IgD-negative memory B cell (primary cell): ENCODE data around the gene PADI6. TPM values are rescaled to one million over a fixed set of nuclear protein-coding genes. Genes with fewer than 3 reads are reported as not detected.
"Not testable (repeated sequence)": the region's sequence is repeated elsewhere in the genome, so short reads cannot be mapped to it uniquely, and the experiment has no call there.

Source experiments
- H3K27ac Mint-ChIP-seq, 3 donors: one replicate each; pipeline ENCODE4 v1.8.0; 2020 to 2022; ENCODE audit warnings: mild to moderate bottlenecking in 3 of 3, mixed read lengths in 3 of 3, moderate library complexity in 1 of 3
- H3K27me3 Mint-ChIP-seq: one replicate; pipeline ENCODE4 v1.8.0; 2021; ENCODE audit warnings: mixed read lengths
- H3K36me3 Mint-ChIP-seq: one replicate; pipeline ENCODE4 v1.8.0; 2020; ENCODE audit warnings: mild to moderate bottlenecking, mixed read lengths
- H3K4me1 Mint-ChIP-seq, 3 donors: one replicate each; pipeline ENCODE4 v1.8.0; 2020 to 2022; ENCODE audit warnings: mixed read lengths in 3 of 3, mild to moderate bottlenecking in 1 of 3
- H3K4me3 Mint-ChIP-seq, 4 donors: one replicate each; pipeline ENCODE4 v1.8.0; 2020 to 2022; ENCODE audit warnings: mild to moderate bottlenecking in 4 of 4, mixed read lengths in 4 of 4, moderate library complexity in 3 of 4
- H3K9me3 Mint-ChIP-seq, 3 donors: one replicate each; pipeline ENCODE4 v1.8.0; 2020 to 2021; ENCODE audit warnings: mixed read lengths in 3 of 3, mild to moderate bottlenecking in 1 of 3
- polyA plus RNA-seq: library from polyadenylated mRNA; unstranded; fragments of 300-500 nt; fragmentation: Illumina TruSeq; gene quantifications from one replicate; pipeline ENCODE4 v1.2.3, GENCODE V29; 2021

PADI6 gene
- polyA plus RNA-seq, 1 donor from 2014 or later: not detected

DNA sequence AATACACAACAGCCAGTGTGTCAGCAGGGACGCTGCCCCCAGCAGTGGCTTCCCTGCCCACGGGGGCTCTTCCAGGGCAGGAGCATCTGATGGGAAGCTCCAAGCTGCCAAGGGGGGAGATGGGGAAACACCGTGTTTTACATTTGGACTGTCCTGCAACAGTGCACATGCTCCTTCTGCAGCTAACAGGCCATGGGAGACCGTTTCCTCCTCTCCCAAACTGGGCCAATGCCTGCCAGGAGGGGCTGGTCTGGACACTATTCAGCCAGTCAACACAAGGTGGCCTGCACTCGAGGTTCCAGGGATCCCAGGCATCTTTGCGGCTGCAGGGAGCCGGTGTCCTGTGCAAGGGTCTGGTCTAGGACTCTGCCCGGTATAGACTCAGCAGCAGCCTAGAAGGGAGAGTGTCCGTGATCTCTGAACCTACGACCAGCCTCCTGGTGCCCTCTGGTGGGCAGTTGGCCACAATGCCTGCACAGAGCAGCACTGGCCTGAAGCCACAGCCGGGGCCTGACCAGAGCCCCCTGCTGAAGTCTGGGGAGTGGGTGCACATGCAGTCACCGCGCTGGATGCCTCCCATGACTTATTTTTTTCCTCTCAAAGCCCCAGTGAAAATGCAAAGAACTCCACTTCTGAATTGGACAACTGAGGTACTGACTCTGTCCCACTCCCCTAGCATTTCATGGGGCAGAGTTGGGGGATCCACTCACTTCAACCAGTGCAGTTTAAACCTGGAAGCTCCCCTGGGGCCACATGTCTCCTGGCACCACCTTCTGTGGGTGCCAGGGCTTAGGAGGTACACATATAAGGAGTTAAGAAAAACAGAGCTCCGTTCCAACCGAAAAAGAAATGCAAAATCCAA is 34.1 kb downstream of the PADI6 start:
- Mint-ChIP-seq H3K9me3 (no peaks in the 10 kb centered on the region), H3K4me3 (no peak overlapping the region), H3K36me3 (peaks cover 1% of the 10 kb centered on the region), H3K4me1 (peaks cover 0 to 2% (median 0%) of the 10 kb centered on the region in 3 donors), H3K27me3 (no peaks in the 10 kb centered on the region), H3K27ac (no peak overlapping the region)

- H3K36me3 Mint-ChIP-seq, H3K9me3 Mint-ChIP-seq, H3K4me1 Mint-ChIP-seq, H3K27me3 Mint-ChIP-seq: not testable (repeated sequence)
- H3K27ac Mint-ChIP-seq: peak overlapping the region in 1 of 3 donors; percentile 73
- H3K4me3 Mint-ChIP-seq: peak overlapping the region in 1 of 4 donors; percentile 68
These were observed 34.9 kb downstream of the PADI6 start for GRCh38 chr1:17406760-17407475.

GRCh38 chr1:17407786-17408514 is 36.0 kb downstream of the PADI6 start:
- H3K4me1 Mint-ChIP-seq, H3K9me3 Mint-ChIP-seq, H3K27ac Mint-ChIP-seq, H3K36me3 Mint-ChIP-seq, H3K27me3 Mint-ChIP-seq: not testable (repeated sequence)
- H3K4me3 Mint-ChIP-seq: peak overlapping the region in 1 of 4 donors; percentile 65

DNA sequence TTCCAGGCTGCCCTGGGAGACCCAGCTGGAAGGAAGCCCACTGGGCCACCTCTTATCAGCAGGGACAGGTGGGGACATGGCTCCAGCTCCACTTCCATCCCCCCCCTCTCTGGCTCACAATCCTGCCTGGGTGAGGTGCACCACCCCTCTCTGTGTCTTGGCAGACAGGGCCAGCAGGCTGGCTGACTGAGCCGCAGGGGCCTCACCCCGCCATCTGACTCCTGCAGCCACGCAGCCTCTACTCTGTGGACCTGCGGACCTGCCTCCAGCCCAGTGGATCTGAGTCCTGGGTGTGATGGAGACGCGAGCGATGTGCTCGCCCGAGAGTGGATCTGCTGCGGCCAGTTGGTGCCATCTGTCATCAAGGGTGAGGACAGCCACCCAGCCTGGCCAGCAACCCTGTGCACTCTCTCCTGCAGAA is 37.4 kb downstream of the PADI6 start:
- H3K36me3 Mint-ChIP-seq: peaks cover 1% of the 10 kb centered on the region
- H3K4me3 Mint-ChIP-seq: no peak overlapping the region
- H3K27ac Mint-ChIP-seq: peak overlapping the region in 1 of 3 donors; percentile 35
- no peaks in the 10 kb centered on the region for H3K27me3 Mint-ChIP-seq
- H3K9me3 Mint-ChIP-seq: no peaks in the 10 kb centered on the region
- H3K4me1 Mint-ChIP-seq: peaks cover 0 to 2% (median 0%) of the 10 kb centered on the region in 3 donors

DNA sequence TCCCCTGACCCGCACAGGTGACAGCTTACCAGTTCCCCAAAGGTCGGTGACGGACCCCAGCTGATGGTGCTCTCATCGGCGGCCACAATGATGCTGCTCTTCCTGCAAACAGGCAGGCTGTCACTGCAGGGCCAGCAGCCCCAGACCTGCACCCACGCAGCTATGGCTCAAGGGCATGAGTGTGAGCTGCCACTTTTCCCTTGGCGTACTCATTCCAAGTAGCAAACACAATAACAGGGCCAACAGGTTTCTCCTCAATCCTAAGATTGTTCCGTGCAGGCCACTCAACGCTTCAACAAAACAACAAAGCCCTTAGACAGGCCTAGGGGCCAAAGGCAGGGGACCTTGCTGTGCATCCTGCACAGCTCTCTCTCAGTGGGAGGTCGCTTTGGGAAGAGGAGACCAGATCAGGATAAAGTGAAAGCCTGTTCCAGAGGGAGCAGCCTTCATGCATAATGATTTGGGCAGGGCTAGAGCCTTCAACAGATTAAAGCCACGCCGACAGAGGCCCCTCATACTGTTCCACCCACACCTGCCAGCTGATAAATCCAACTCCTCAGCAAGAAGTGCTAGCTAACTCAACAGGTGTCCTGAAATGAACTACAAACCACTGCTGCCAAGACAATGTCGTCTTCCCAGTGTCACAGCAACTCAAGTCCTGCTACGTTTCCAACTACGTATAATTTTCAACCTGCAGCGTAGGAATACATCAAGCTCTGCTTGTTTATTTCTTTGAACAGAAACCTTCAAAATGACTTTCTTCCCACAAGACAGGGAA is 40.3 kb downstream of the PADI6 start:
- H3K27me3 Mint-ChIP-seq: no peaks in the 10 kb centered on the region
- no peak overlapping the region for H3K27ac Mint-ChIP-seq
- no peak overlapping the region for H3K4me3 Mint-ChIP-seq
- peaks cover 5% of the 10 kb centered on the region for H3K36me3 Mint-ChIP-seq
- H3K9me3 Mint-ChIP-seq: no peaks in the 10 kb centered on the region
- H3K4me1 Mint-ChIP-seq: no peaks in the 10 kb centered on the region

- Mint-ChIP-seq H3K4me1 (no peaks in the 10 kb centered on the region), H3K27ac (no peak overlapping the region), H3K36me3 (peaks cover 7% of the 10 kb centered on the region), H3K4me3 (no peak overlapping the region), H3K27me3 (no peaks in the 10 kb centered on the region), H3K9me3 (no peaks in the 10 kb centered on the region)
These were observed 42.0 kb downstream of the PADI6 start for GRCh38 chr1:17414022-17414421.

- peak overlapping the region in 1 of 3 donors; percentile 14 for H3K27ac Mint-ChIP-seq
- peaks cover 6% of the 10 kb centered on the region for H3K36me3 Mint-ChIP-seq
- H3K4me1 Mint-ChIP-seq: peaks cover 0 to 4% (median 4%) of the 10 kb centered on the region in 3 donors
These were observed 44.4 kb downstream of the PADI6 start for GRCh38 chr1:17416389-17416788.

GRCh38 chr1:17419626-17420328 is 47.8 kb downstream of the PADI6 start:
- H3K9me3 Mint-ChIP-seq: no peaks in the 10 kb centered on the region
- peak overlapping the region in 2 of 3 donors; percentile 43 to 83 for H3K27ac Mint-ChIP-seq
- no peak overlapping the region for H3K4me3 Mint-ChIP-seq
- H3K27me3 Mint-ChIP-seq: no peaks in the 10 kb centered on the region
- H3K36me3 Mint-ChIP-seq: peaks cover 6% of the 10 kb centered on the region
- peaks cover 0 to 5% (median 4%) of the 10 kb centered on the region in 3 donors for H3K4me1 Mint-ChIP-seq

More at GRCh38 chr1:17416389-17416788, 44.4 kb downstream of the PADI6 start:
- no peaks in the 10 kb centered on the region for H3K27me3 Mint-ChIP-seq
- H3K9me3 Mint-ChIP-seq: no peaks in the 10 kb centered on the region
- H3K4me3 Mint-ChIP-seq: no peak overlapping the region

DNA sequence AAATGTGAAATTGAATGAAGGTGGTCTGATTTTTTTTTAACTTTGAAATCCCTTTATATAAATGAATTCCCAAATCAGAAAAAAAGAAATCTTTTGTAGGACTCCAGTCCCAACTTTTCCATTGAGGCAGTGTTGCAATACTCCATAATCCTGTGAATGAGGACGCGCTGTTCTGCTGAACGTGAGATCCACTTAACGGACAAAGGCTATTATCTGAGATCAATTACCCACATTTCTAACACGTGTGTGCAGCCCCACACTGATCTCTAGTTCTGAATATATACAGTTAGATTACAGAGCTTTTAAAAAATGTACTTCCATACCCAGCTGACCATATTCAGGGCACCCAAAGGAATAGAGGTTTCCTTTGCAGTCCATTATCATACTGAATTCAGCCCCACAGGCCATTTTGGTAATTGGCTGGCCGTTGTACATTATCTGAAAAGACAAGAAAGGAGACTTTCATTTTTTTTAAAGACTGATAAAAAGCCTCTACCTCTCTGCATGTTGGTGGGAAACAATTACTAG is 48.5 kb downstream of the PADI6 start:
- H3K27ac Mint-ChIP-seq: peak overlapping the region in 2 of 3 donors; percentile 43 to 83
- no peaks in the 10 kb centered on the region for H3K9me3 Mint-ChIP-seq
- H3K27me3 Mint-ChIP-seq: no peaks in the 10 kb centered on the region
- H3K36me3 Mint-ChIP-seq: peaks cover 6% of the 10 kb centered on the region
- no peak overlapping the region for H3K4me3 Mint-ChIP-seq
- peaks cover 4 to 5% (median 4%) of the 10 kb centered on the region in 3 donors for H3K4me1 Mint-ChIP-seq

GRCh38 chr1:17422461-17422860 is 50.5 kb downstream of the PADI6 start:
- Mint-ChIP-seq H3K27ac (no peak overlapping the region), H3K36me3 (peaks cover 5% of the 10 kb centered on the region), H3K4me1 (peaks cover 4 to 10% (median 6%) of the 10 kb centered on the region in 3 donors), H3K9me3 (no peaks in the 10 kb centered on the region), H3K27me3 (no peaks in the 10 kb centered on the region), H3K4me3 (no peak overlapping the region)

DNA sequence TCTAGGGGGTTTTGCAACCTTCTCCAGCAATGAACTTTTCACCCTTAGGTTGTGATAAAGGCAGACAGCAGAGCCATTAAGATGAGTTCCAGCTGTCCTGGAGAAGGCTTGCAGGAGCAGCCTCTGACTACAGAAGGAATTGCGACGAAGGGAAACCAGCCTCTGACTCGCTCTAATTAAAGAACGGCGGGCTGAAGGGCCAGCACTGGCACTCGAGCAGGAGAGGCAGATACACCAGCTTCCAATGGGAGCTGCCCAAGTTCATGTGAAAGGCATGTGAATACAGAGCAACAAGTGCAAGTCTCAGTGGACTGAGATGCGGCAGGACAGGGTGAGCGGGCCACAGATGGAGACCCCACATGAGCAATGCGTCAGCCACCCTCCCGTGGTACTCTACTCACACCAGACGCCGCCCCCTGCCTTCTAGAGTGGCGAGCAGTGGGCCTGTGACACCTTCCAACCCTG is 51.8 kb downstream of the PADI6 start:
- peaks cover 6 to 13% (median 8%) of the 10 kb centered on the region in 3 donors for H3K4me1 Mint-ChIP-seq
- peaks cover 2% of the 10 kb centered on the region for H3K36me3 Mint-ChIP-seq
- no peaks in the 10 kb centered on the region for H3K27me3 Mint-ChIP-seq
- H3K27ac Mint-ChIP-seq: no peak overlapping the region
- H3K9me3 Mint-ChIP-seq: no peaks in the 10 kb centered on the region
- no peak overlapping the region for H3K4me3 Mint-ChIP-seq

DNA sequence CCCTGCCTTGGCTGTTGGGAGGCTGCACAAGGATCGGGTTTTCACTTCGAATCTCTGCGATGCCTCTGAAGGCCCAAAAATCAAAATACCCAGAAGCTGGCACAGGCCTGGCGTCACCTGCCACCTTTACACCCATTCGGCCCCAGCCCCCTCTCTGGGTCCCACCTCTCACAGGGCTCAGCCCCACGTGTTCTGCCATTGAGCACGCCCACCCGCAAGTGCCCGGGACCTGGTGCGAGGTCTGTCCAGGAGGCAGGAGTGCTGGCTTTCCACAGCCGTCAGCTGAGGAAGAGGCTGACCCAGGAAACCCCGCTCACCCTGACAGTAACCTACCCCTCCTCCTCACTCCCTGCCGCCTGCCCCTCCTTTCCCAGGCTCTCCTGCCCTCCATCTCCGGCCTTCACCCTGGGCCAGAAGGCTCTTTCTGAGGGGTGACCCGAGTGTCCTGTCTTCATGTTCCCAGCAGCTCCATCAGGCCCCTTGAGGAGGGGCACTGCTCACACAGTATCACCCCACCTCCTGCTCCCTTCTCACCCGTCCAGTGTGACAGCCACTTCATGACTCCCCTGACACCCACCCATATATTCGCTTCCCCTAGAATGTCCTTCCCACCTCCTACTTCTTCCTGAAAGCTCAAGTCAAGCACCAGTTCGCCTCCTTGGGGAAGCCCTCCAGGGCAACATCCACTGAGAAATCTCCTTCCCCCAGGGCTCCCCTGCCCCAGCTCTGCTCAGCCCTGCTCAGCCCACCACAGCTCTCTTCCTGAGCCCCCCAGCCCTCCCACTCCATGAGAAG is 54.0 kb downstream of the PADI6 start:
- Mint-ChIP-seq H3K9me3 (no peaks in the 10 kb centered on the region), H3K4me1 (peaks cover 3 to 16% (median 8%) of the 10 kb centered on the region in 3 donors), H3K36me3 (peaks cover 2% of the 10 kb centered on the region)

More for the DNA sequence above, 54.0 kb downstream of the PADI6 start:
- H3K27ac Mint-ChIP-seq: peak overlapping the region in 1 of 3 donors; percentile 39
- H3K27me3 Mint-ChIP-seq: no peaks in the 10 kb centered on the region
- H3K4me3 Mint-ChIP-seq: no peak overlapping the region
